Endometrial microvascular endothelial cells (primary cell): ENCODE measurements around the gene IPPK. TPM values are rescaled to one million over a fixed set of nuclear protein-coding genes. Genes with fewer than 3 reads are reported as not detected.

Experiments
- in situ Hi-C: cut with HindIII; loops from 2 replicates; pipeline ENCODE4 v1.10.0; 2017; ENCODE audit warnings: low sequenced_read_pairs, low pct_unique_long_range_greater_than_20kb; ENCODE audit errors: inconsistent ontology term
- total RNA-seq: library from RNA; depleted of rRNA; stranded (reverse); fragments of >200 nt; gene quantifications from one replicate; pipeline ENCODE4 v1.2.3, GENCODE V29; 2015; ENCODE audit errors: inconsistent ontology term

The IPPK gene
- total RNA-seq, 1 donor from 2014 or later = 21.2 TPM

- in situ Hi-C loops = no loop called here
Measured at GRCh38 chr9:92706218-92706940, 36.4 kb upstream of the IPPK start.

GRCh38 chr9:92704528-92704927 is 34.6 kb upstream of the IPPK start:
- in situ Hi-C loops = no loop called here

- in situ Hi-C loops = no loop called here
Measured at GRCh38 chr9:92696619-92697018, 26.7 kb upstream of the IPPK start.

DNA sequence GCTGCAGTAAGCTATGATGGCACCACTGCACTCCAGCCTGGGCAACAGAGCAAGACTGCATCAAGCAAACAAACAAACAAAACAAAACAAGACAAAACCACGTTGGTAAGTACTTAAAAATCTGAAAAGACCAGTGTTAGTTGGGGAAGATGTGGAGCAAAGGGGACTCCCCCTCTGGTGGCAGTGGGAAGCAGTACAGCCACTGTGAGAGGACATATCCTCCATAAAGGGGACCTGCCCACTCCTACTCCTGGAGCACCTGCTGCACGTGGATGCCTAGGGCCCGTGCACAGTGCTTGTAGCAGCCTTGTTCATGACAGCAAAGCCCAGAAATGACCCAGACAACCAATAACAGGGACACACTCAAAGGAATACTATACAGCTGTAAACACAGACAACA is 17.0 kb upstream of the IPPK start:
- in situ Hi-C loops = no loop called here

DNA sequence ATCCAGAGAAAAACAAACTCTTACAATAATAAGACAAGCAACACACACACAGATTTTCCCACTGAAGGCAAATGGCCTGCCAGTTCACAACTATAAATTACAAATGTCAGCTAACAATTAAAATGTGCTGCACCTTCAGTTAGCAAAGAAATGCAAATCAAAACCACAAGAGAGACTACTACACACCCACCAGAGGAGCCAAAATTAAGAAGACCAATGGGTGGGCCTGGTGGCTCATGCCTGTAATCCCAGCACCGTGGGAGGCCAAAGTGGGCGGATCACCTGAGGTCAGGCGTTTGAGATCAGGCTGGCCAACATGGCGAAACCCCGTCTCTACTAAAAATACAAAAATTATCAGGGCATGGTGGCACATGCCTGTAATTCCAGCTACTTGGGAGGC is 15.1 kb upstream of the IPPK start:
- in situ Hi-C loops = no loop called here

- in situ Hi-C loops = no loop called here
Measured at GRCh38 chr9:92682269-92682668, 12.3 kb upstream of the IPPK start.

DNA sequence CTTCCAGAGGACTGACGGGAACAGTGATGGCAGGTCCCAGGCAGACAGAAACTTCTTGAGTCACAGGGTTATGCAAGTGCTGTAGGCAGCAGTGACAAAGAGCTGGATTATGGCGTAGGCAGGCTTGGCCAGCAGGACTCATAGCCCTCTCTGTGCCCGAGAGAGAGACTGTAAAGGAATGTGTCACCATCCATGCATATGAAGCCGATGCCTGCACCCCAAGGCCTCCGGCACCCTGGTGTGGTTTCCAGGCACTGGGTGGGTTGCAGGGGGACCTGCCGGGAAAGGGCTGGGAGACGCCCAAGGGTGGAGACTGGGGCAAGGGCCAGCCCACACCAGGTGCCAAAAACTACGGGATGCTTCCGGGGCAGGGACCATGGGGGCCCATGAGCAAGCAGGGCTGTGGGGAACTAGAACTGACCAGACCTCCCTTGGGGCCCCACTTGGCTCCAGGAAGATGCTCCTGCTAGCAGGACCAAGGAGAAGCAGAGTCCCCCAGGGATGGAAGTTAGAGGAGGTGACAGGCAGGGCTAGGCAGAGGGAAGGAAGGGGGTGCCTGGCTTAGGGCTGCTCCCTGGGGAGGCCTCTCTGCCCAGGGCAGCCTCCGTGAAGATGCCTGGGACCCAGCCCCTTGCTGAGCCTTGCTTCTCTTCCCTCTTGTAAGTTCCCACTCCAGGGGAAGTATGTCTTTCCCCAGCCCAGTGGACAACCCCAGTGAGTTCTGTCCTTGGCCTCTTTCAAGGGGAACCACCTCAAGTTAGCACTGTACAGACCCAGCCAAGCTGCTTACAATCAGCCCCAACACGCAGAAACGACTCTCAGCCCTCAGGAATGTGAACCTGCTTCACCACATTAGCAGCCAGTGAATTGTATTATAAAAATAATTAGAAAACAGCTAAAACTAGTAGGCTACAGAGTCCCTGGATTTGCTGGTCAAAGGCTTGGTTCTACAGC is 10.5 kb upstream of the IPPK start:
- in situ Hi-C loops = no loop called here

DNA sequence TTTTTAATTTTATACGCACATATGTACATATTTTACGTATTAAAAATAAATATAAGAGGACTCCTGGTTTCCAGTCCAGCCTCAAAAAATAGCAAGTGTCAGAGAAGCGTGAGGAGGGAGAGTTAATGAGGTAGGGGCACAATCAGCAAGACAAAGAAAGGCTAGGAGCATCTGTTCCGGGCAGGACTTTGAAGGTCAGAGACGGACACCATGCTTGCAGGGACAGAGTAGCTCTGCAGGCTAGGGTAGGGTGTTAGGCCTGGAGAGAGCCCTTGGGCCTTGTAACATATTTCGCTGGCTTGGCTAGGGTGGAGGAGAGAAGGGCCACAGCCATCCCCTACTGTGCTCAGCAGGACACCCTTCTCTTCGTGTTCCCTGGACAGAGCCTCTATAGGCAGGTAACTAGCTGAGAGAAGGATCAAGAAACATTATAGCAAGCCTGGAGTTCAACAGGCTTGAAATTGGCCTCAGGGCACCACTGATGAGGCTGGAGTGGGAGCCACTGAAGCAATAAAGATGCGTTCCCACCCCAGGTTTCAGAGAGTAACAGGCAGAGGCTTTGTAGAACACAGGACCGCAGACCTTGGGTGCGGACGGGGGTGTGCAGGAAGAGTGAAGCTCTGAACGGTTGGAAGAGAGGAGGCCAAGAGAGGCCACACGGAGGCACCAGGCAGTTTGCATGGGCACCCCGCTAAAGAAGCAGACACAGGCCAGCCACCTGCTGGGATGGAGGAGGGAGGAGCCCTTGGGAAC is 9.7 kb upstream of the IPPK start:
- in situ Hi-C loops = no loop called here

GRCh38 chr9:92671323-92671722 is 1.4 kb upstream of the IPPK start:
- in situ Hi-C loops = no loop called here

- in situ Hi-C loops = no loop called here
Measured at GRCh38 chr9:92669527-92669889, 423 bp downstream of the IPPK start.

- in situ Hi-C loops = no loop called here
Measured at GRCh38 chr9:92668746-92669526, 995 bp downstream of the IPPK start.

DNA sequence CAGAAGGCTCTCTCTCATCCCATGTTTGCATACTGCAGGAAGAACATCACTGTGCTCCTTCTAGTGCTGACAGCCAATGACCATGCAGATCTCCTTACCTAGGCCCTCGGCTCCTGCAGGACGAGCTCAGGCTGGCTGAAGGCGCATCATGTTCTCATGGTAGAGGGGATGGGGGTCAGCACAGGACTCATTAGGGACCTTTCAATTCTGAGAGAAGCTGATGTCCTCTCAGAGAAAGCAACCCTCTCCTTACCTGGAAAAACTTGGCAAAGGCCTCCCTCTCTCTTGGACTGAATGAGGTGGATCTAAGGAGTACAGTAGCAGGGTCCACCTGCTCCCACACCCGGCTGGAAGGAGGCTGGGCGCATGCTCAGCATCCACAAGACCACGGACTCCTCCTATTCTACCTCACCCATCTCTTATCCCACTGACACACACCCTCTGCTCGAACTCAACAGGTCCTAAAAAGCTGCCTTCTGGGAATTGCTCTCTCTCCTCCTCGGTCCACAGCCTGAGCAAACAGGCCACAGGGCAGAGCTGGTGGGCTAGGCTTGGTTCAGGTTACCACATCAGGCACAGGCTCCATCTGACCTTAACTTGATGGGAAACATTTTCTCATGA is 2.9 kb downstream of the IPPK start:
- in situ Hi-C loops = no loop called here

GRCh38 chr9:92666236-92666635 is 3.7 kb downstream of the IPPK start:
- in situ Hi-C loops = no loop called here

DNA sequence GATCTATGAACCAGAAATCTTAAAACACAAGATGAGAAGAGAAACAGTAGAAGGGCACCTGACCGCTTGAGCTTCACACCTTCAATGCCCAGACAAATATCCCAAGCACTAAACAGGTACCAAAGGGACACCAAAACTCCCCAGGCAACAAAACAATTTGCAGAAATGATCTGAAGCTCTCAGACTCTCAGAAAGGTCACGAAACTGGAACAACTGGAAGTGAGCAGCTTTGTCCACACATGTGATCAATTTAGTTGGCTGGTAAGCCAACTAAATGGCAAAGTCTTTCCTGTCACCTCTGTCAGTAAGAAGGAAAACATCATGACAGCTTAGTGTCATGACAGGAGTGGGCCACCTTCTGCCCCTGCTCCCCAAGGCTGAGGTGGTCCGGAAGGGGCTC is 4.1 kb downstream of the IPPK start:
- in situ Hi-C loops = no loop called here

- in situ Hi-C loops = no loop called here
Measured at GRCh38 chr9:92664394-92665152, 5.4 kb downstream of the IPPK start.

- in situ Hi-C loops = no loop called here
Measured at GRCh38 chr9:92663951-92664350, 6.0 kb downstream of the IPPK start.

DNA sequence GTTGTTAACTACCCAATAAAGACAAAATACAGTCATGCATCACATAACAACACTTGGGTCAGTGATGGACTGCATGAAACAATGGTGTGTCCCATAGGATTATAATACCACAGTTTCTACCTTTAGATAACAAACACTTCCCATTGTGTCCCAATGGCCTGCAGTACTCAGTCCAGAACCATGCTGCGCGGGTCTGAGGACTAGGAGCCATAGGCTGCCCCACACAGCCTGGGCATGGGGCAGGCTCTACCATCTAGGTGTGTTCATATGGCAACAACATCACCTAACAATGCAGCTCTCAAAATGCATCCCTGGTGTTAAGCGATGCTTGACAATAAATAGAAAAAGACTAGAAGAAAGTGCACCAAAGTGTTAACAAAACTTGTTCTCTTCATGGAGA is 6.8 kb downstream of the IPPK start:
- in situ Hi-C loops = no loop called here

GRCh38 chr9:92661743-92662142 is 8.2 kb downstream of the IPPK start:
- in situ Hi-C loops = no loop called here
